A673 (cell line): ENCODE results near the gene KANSL1. TPM values are rescaled to one million over a fixed set of nuclear protein-coding genes. Genes with fewer than 3 reads are reported as not detected.

Source experiments
- BruUV-seq: library from RNA; stranded (reverse); fragments of 400-500 nt; replicated peaks from 2 replicates; lab custom pipeline; 2021; lab: Mats Ljungman, UMichigan
- CTCF ChIA-PET: fragments of 300-600 bp; sonication (Branson Sonifier 250); formaldehyde crosslinking; loops from one replicate; lab custom pipeline; 2022; ENCODE audit warnings: antibody characterized with exemption; lab: Charles Lee
- POLR2A ChIA-PET: fragments of 300-600 bp; sonication (Branson Sonifier 250); formaldehyde crosslinking; loops from one replicate; lab custom pipeline; 2022; ENCODE audit warnings: antibody characterized with exemption; ENCODE audit not compliant: low non-redundant PET; lab: Charles Lee
- DNase-seq: peaks from one replicate; pipeline ENCODE4 v3.0.0-alpha.2; 2015; ENCODE audit warnings: low spot score
- H3K27ac ChIP-seq: fragments of 200-600 bp; sonication (generic); 2 replicates; pipeline ENCODE4 v1.5.1; 2016; ENCODE audit warnings: mixed run types, low read depth, mild to moderate bottlenecking, mixed read lengths, antibody characterized with exemption, low read length; ENCODE audit not compliant: poor library complexity, severe bottlenecking
- H3K27me3 ChIP-seq: fragments of 200-600 bp; sonication (generic); replicated peaks from 2 replicates; pipeline ENCODE4 v1.6.1; 2017; ENCODE audit warnings: mixed run types, low read depth, mild to moderate bottlenecking, mixed read lengths, antibody characterized with exemption, low read length; ENCODE audit not compliant: insufficient read depth, poor library complexity
- H3K36me3 ChIP-seq: fragments of 200-600 bp; sonication (generic); 2 replicates; pipeline ENCODE4 v1.6.1; 2016; ENCODE audit warnings: mixed run types, mild to moderate bottlenecking, mixed read lengths, antibody characterized with exemption, low read length; ENCODE audit not compliant: insufficient read depth, poor library complexity, severe bottlenecking
- H3K4me1 ChIP-seq: fragments of 200-600 bp; sonication (generic); 2 replicates; pipeline ENCODE4 v1.6.1; 2017; ENCODE audit warnings: mixed run types, mild to moderate bottlenecking, mixed read lengths, antibody characterized with exemption, low read length; ENCODE audit not compliant: insufficient read depth, poor library complexity, severe bottlenecking
- H3K4me3 ChIP-seq: fragments of 200-600 bp; sonication (generic); 2 replicates; pipeline ENCODE4 v1.5.1; 2016; ENCODE audit warnings: low read depth, mixed run types, mild to moderate bottlenecking, mixed read lengths, low read length; ENCODE audit not compliant: poor library complexity, severe bottlenecking
- H3K9me3 ChIP-seq: fragments of 200-600 bp; sonication (generic); 2 replicates; pipeline ENCODE4 v1.6.1; 2016; ENCODE audit warnings: mixed run types, low read depth, mild to moderate bottlenecking, mixed read lengths, antibody characterized with exemption, low read length; ENCODE audit not compliant: poor library complexity, severe bottlenecking
- EZH2 ChIP-seq: fragments of 200-600 bp; sonication (generic); IDR thresholded peaks from 2 replicates; pipeline ENCODE4 v1.6.1; 2017; ENCODE audit warnings: borderline replicate concordance, low read depth, mild to moderate bottlenecking, mixed read lengths, antibody characterized with exemption, low read length; ENCODE audit not compliant: poor library complexity, severe bottlenecking
- intact Hi-C: fragments of 100-400 bp; cut with micrococcal nuclease; formaldehyde crosslinking; loops from one replicate; pipeline ENCODE4 v1.10.0; 2022; ENCODE audit not compliant: unreplicated experiment
- total RNA-seq: library from RNA; stranded (reverse); gene quantifications from 2 replicates; pipeline ENCODE4 v1.2.3, GENCODE V29; 2021
- TF ChIP-seq, protein P1 (sequence below): fragments of 300-800, 200-600 bp; sonication (generic); conservative IDR thresholded peaks from 2 replicates; pipeline ENCODE4 v1.5.1; 2017; ENCODE audit warnings: low read depth, mild to moderate bottlenecking, antibody characterized with exemption, low read length, moderate library complexity, mixed read lengths

KANSL1 gene
- total RNA-seq, 1 experiment from 2014 or later: 64.9 TPM

DNA sequence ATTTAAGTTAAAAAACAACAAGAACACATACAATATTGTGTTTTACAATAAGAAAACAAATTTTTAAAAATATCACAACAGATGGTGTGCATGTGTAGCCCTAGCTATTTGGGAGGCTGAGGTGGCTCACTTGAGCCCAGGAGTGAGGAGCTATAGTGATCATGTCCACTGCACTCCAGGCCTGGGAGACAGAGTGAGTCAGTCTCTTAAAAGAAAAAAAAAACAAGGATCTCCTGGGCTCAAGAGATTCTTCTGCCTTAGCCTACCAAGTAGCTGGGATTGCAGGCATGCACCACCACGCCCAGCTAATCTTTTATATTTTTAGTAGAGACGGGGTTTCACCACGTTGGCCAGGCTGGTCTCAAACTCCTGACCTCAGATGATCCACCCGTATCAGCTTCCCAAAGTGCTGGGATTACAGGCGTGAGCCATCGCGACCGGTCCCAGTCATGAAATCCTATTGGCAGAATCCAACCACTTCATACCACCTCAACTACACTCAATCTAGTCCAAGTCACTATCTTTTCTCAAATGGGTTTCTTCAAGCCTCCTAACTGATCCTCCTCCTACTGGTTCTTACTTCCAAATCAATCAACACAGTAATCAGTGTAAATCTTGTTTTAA, 139.2 kb downstream of the KANSL1 start:
- TF ChIP-seq EZH2: no peak
- TF ChIP-seq, protein P1, sequence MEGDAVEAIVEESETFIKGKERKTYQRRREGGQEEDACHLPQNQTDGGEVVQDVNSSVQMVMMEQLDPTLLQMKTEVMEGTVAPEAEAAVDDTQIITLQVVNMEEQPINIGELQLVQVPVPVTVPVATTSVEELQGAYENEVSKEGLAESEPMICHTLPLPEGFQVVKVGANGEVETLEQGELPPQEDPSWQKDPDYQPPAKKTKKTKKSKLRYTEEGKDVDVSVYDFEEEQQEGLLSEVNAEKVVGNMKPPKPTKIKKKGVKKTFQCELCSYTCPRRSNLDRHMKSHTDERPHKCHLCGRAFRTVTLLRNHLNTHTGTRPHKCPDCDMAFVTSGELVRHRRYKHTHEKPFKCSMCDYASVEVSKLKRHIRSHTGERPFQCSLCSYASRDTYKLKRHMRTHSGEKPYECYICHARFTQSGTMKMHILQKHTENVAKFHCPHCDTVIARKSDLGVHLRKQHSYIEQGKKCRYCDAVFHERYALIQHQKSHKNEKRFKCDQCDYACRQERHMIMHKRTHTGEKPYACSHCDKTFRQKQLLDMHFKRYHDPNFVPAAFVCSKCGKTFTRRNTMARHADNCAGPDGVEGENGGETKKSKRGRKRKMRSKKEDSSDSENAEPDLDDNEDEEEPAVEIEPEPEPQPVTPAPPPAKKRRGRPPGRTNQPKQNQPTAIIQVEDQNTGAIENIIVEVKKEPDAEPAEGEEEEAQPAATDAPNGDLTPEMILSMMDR: no peak
- Histone ChIP-seq H3K27ac (no peak overlapping the region), H3K36me3 (peaks cover 4% of the 10 kb centered on the region), H3K4me3 (no peak overlapping the region), H3K27me3 (no peaks in the 10 kb centered on the region), H3K4me1 (no peaks in the 10 kb centered on the region), H3K9me3 (no peaks in the 10 kb centered on the region)
- CTCF ChIA-PET: no interaction called here
- no TSS peak for BruUV-seq
- intact Hi-C loops: no loop called here
- POLR2A ChIA-PET: no interaction called here
- no peak for DNase-seq

DNA sequence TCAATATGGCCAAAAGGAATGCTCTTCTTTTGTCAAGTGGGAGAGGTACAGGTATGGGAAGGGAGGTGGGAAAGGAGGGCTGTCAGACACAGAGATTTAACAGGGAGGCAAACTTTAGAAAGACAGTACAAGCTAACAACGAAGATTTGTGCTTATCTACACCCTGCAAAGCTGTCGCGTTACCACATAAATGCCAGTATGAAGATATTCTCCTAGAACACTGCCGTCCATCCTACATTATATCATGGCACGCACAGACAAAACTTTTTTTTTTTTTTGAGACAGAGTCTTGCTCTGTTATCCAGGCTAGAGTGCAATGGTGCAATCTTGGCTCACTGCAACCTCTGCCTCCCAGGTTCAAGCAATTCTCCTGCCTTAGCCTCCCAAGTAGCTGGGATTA, 143.6 kb downstream of the KANSL1 start:
- POLR2A ChIA-PET: no interaction called here

DNA sequence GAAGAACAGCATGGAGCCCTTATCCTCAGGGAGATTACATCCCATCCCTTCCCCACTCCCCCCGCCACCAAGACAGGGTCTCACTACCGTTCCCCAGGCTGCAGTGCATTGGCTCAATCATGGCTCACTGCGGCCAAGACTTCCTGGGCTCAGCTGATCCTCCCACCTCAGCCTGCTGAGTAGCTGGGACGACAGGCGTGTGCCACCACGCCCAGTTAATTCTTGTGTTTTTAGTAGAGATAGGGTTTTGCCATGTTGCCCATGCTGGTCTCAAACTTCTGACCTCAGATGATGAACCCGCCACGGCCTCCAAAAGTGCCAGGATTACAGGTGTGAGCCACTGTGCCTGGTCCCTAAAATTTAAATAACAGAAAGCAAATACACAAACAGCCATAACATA, 145.4 kb downstream of the KANSL1 start:
- BruUV-seq: no TSS peak
- no peak overlapping the region for H3K27ac ChIP-seq
- intact Hi-C loops: loop anchor here (10.0 kb wide), 1 partner anchor 147 kb away; the partner anchor contains the start of gene KANSL1
- no peaks in the 10 kb centered on the region for H3K27me3 ChIP-seq
- TF ChIP-seq, protein P1: no peak
- TF ChIP-seq EZH2: no peak
- H3K4me1 ChIP-seq: no peaks in the 10 kb centered on the region
- ChIA-PET POLR2A (no interaction called here), CTCF (no interaction called here)
- no peaks in the 10 kb centered on the region for H3K9me3 ChIP-seq
- no peak for DNase-seq
- no peak overlapping the region for H3K4me3 ChIP-seq
- peaks cover 10% of the 10 kb centered on the region for H3K36me3 ChIP-seq

More for the DNA sequence above, 143.6 kb downstream of the KANSL1 start:
- H3K27ac ChIP-seq: no peak overlapping the region
- BruUV-seq: no TSS peak
- no peaks in the 10 kb centered on the region for H3K27me3 ChIP-seq
- no peak overlapping the region for H3K4me3 ChIP-seq
- H3K4me1 ChIP-seq: no peaks in the 10 kb centered on the region
- CTCF ChIA-PET: no interaction called here
- no peaks in the 10 kb centered on the region for H3K9me3 ChIP-seq
- intact Hi-C loops: loop anchor here (10.0 kb wide), 1 partner anchor 145 kb away; the partner anchor contains the start of gene KANSL1
- TF ChIP-seq, protein P1: no peak
- TF ChIP-seq EZH2: no peak
- H3K36me3 ChIP-seq: peaks cover 4% of the 10 kb centered on the region
- DNase-seq: no peak
